Measurements from ENCODE around the gene ZNF81. TPM values are rescaled to one million over a fixed set of nuclear protein-coding genes. Genes with fewer than 3 reads are reported as not detected.

ZNF81 gene
- total and polyA plus RNA-seq, 2 of the 13 experiments (the other 11 are each of a cell fraction or from before 2014, with no cell fraction given), result 1.4 to 3.2 TPM

DNA sequence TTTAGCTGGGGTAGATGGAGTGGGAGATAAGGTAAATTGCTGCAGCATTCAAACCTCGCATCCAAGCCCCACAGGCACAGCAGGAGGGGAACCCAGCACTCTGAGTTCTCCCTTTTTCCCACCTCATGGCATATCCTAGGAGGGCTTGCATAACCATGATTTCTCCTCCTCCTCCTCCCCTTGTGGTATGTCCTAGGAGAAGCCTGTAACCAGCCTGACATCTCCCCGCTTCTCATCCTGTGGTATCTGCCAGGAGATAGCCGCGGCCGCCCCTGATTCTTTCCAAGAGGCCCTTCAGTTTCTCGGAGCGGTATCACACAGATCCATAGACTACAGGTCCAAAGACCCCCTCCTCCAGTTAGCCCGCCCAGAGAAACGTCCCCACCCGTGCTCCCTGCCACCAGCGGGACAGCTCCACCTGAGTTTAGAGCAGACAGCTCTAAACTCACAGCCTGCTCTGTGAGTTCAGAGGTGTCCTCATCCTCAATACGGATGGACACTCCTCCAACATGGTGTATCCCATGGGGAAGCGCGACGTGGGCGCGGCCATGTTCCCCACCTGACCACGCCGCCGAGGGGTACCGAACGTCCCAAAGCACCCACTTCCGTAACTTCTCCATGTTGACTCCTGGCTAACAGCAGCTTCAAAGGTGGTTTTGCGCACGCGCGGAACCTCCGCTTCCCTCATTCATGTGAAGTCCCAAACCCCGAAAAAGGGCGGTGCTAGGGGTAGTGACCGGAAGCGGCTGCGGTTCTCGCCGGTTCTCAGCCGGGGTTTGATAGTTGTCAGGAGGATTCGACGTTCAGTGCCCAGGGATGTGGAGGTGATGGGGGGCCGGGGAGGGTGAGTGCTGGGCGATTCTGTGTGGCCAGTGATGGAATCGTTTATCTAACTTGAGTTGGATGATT, at the start of gene ZNF81 (continued):
- TF ChIP-seq, protein P1, sequence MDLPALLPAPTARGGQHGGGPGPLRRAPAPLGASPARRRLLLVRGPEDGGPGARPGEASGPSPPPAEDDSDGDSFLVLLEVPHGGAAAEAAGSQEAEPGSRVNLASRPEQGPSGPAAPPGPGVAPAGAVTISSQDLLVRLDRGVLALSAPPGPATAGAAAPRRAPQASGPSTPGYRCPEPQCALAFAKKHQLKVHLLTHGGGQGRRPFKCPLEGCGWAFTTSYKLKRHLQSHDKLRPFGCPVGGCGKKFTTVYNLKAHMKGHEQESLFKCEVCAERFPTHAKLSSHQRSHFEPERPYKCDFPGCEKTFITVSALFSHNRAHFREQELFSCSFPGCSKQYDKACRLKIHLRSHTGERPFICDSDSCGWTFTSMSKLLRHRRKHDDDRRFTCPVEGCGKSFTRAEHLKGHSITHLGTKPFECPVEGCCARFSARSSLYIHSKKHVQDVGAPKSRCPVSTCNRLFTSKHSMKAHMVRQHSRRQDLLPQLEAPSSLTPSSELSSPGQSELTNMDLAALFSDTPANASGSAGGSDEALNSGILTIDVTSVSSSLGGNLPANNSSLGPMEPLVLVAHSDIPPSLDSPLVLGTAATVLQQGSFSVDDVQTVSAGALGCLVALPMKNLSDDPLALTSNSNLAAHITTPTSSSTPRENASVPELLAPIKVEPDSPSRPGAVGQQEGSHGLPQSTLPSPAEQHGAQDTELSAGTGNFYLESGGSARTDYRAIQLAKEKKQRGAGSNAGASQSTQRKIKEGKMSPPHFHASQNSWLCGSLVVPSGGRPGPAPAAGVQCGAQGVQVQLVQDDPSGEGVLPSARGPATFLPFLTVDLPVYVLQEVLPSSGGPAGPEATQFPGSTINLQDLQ (CRISPR knock-in tag; IDR thresholded peaks at IDR 0.05), result no peak
- no peak for TF ChIP-seq SP2 (CRISPR knock-in tag; IDR thresholded peaks at IDR 0.05)
- TF ChIP-seq ATF7-NPFF (CRISPR knock-in tag; IDR thresholded peaks at IDR 0.05; ENCODE audit: low read depth), result no peak
- no peak for TF ChIP-seq ZNF460 (CRISPR knock-in tag; IDR thresholded peaks at IDR 0.05; ENCODE audit: borderline replicate concordance)
- no peak for TF ChIP-seq FOSL2 (CRISPR knock-in tag; IDR thresholded peaks at IDR 0.05)
- TF ChIP-seq TARDBP (CRISPR knock-in tag; IDR thresholded peaks at IDR 0.05), result no peak
- TF ChIP-seq SAFB2 (CRISPR knock-in tag; IDR thresholded peaks at IDR 0.05; ENCODE audit: borderline replicate concordance, low read depth), result no peak
- TF ChIP-seq MAFF (IDR thresholded peaks at IDR 0.05; ENCODE audit: low read depth, low read length), result no peak
- peak; percentile 70 for TF ChIP-seq PHF20 (CRISPR knock-in tag; IDR thresholded peaks at IDR 0.05)
- TF ChIP-seq CREM (IDR thresholded peaks at IDR 0.05), result peak; percentile 71
- no peak for TF ChIP-seq CREM (CRISPR knock-in tag; IDR thresholded peaks at IDR 0.05)
- TF ChIP-seq YEATS2 (CRISPR knock-in tag; IDR thresholded peaks at IDR 0.05; ENCODE audit: borderline replicate concordance), result peak; percentile 61; the same call in 1 of the 2 replicates
- no peak for TF ChIP-seq ZNF564 (CRISPR knock-in tag; IDR thresholded peaks at IDR 0.05)
- TF ChIP-seq ZNF577 (CRISPR knock-in tag; IDR thresholded peaks at IDR 0.05; ENCODE audit: borderline replicate concordance, low read depth), result no peak
- TF ChIP-seq PRPF4 (IDR thresholded peaks at IDR 0.05; ENCODE audit: low read depth, low read length, poor library complexity, severe bottlenecking), result no peak
- TF ChIP-seq HNRNPLL (IDR thresholded peaks at IDR 0.05; ENCODE audit: low read depth, low read length, poor library complexity, severe bottlenecking), result no peak
- TF ChIP-seq ELF1 (CRISPR knock-in tag; IDR thresholded peaks at IDR 0.05), result peak; percentile 96
- no peak; the same call in 1 of the 2 replicates for TF ChIP-seq DR1 (CRISPR knock-in tag; IDR thresholded peaks at IDR 0.05)
- TF ChIP-seq ISX (CRISPR knock-in tag; conservative IDR thresholded peaks at IDR 0.05), result no peak
- no peak for TF ChIP-seq FOXM1 (CRISPR knock-in tag; IDR thresholded peaks at IDR 0.05)
- TF ChIP-seq, protein P2, sequence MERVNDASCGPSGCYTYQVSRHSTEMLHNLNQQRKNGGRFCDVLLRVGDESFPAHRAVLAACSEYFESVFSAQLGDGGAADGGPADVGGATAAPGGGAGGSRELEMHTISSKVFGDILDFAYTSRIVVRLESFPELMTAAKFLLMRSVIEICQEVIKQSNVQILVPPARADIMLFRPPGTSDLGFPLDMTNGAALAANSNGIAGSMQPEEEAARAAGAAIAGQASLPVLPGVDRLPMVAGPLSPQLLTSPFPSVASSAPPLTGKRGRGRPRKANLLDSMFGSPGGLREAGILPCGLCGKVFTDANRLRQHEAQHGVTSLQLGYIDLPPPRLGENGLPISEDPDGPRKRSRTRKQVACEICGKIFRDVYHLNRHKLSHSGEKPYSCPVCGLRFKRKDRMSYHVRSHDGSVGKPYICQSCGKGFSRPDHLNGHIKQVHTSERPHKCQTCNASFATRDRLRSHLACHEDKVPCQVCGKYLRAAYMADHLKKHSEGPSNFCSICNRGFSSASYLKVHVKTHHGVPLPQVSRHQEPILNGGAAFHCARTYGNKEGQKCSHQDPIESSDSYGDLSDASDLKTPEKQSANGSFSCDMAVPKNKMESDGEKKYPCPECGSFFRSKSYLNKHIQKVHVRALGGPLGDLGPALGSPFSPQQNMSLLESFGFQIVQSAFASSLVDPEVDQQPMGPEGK (CRISPR knock-in tag; IDR thresholded peaks at IDR 0.05), result no peak
- no peak for TF ChIP-seq ZNF138 (CRISPR knock-in tag; IDR thresholded peaks at IDR 0.05; ENCODE audit: low read depth)
- peak; percentile 46; the same call in 1 of the 2 replicates for TF ChIP-seq GABPA (IDR thresholded peaks at IDR 0.05; ENCODE audit: low read depth, low read length)
- peak; percentile 90 for TF ChIP-seq GABPA (CRISPR knock-in tag; IDR thresholded peaks at IDR 0.05; ENCODE audit: low read depth)
- TF ChIP-seq, protein P3, sequence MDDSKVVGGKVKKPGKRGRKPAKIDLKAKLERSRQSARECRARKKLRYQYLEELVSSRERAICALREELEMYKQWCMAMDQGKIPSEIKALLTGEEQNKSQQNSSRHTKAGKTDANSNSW (CRISPR knock-in tag; IDR thresholded peaks at IDR 0.05; ENCODE audit: borderline replicate concordance), result no peak
- no peak; the same call in 1 of the 2 replicates for TF ChIP-seq FOXK2 (IDR thresholded peaks at IDR 0.05)
- no peak for TF ChIP-seq SMC3 (IDR thresholded peaks at IDR 0.05; ENCODE audit: low read length)
